Activated CD4-positive, CD25-positive, alpha-beta regulatory T cell treated with anti-CD3 and anti-CD28 coated beads, Interleukin-2, amount 50 U/mL, for 24 hours (primary cell): ENCODE measurements around the gene ATP2C2.
"Not testable (repeated sequence)": the region's sequence is repeated elsewhere in the genome, so short reads cannot be mapped to it uniquely, and the experiment has no call there.

Experiments
- ATAC-seq, 2 donors: fragments of 150-1000 bp; cut with Tn5 transposase; one replicate each; pipeline ENCODE4 v1.10.0; 2021; ENCODE audit warnings: mild to moderate bottlenecking in 1 of 2, moderate library complexity in 1 of 2

ATP2C2 gene

GRCh38 chr16:84367750-84368307 is 509 bp upstream of the ATP2C2 start:
- ATAC-seq, result no peak

GRCh38 chr16:84369105-84369504 is 767 bp downstream of the ATP2C2 start:
- ATAC-seq, result no peak

GRCh38 chr16:84369938-84370627 is 1.7 kb downstream of the ATP2C2 start:
- no peak for ATAC-seq

GRCh38 chr16:84370723-84371552 is 2.6 kb downstream of the ATP2C2 start:
- ATAC-seq, result no peak

GRCh38 chr16:84371553-84371865 is 3.2 kb downstream of the ATP2C2 start:
- ATAC-seq, result no peak

GRCh38 chr16:84373907-84374489 is 5.7 kb downstream of the ATP2C2 start:
- peak; percentile 60 to 67 for ATAC-seq

- no peak for ATAC-seq
These were observed 9.8 kb downstream of the ATP2C2 start for GRCh38 chr16:84378099-84378498.

- no peak for ATAC-seq
These were observed 10.2 kb downstream of the ATP2C2 start for GRCh38 chr16:84378567-84378966.

GRCh38 chr16:84379008-84379708 is 10.8 kb downstream of the ATP2C2 start:
- no peak for ATAC-seq

- no peak for ATAC-seq
These were observed 11.5 kb downstream of the ATP2C2 start for GRCh38 chr16:84379709-84380362.

GRCh38 chr16:84380405-84380804 is 12.1 kb downstream of the ATP2C2 start:
- no peak for ATAC-seq

- no peak for ATAC-seq
These were observed 14.1 kb downstream of the ATP2C2 start for GRCh38 chr16:84382396-84382795.

- no peak for ATAC-seq
These were observed 14.8 kb downstream of the ATP2C2 start for GRCh38 chr16:84383106-84383505.

GRCh38 chr16:84386047-84386446 is 17.7 kb downstream of the ATP2C2 start:
- no peak for ATAC-seq

GRCh38 chr16:84387021-84387420 is 18.7 kb downstream of the ATP2C2 start:
- no peak for ATAC-seq

- ATAC-seq, result no peak
These were observed 21.9 kb downstream of the ATP2C2 start for GRCh38 chr16:84390131-84390785.

GRCh38 chr16:84391151-84392030 is 23.1 kb downstream of the ATP2C2 start:
- no peak for ATAC-seq

- no peak for ATAC-seq
These were observed 23.7 kb downstream of the ATP2C2 start for GRCh38 chr16:84392031-84392360.

- ATAC-seq, result not testable (repeated sequence)
These were observed 27.7 kb downstream of the ATP2C2 start for GRCh38 chr16:84396082-84396481.

GRCh38 chr16:84396537-84397008 is 28.2 kb downstream of the ATP2C2 start:
- no peak for ATAC-seq

- no peak for ATAC-seq
These were observed 28.8 kb downstream of the ATP2C2 start for GRCh38 chr16:84397090-84397489.
